GM12801 (cell line): ENCODE measurements around the gene ARID3A.

Source experiments
- TF ChIP-seq, protein P1 (sequence below): IDR thresholded peaks from one replicate; pipeline ENCODE4 v1.5.1; 2011; ENCODE audit warnings: control low read depth; ENCODE audit not compliant: insufficient read length; ENCODE audit errors: extremely low read depth

Gene ARID3A

GRCh38 chr19:945401-946252, 19.8 kb downstream of the ARID3A start:
- TF ChIP-seq, protein P1, sequence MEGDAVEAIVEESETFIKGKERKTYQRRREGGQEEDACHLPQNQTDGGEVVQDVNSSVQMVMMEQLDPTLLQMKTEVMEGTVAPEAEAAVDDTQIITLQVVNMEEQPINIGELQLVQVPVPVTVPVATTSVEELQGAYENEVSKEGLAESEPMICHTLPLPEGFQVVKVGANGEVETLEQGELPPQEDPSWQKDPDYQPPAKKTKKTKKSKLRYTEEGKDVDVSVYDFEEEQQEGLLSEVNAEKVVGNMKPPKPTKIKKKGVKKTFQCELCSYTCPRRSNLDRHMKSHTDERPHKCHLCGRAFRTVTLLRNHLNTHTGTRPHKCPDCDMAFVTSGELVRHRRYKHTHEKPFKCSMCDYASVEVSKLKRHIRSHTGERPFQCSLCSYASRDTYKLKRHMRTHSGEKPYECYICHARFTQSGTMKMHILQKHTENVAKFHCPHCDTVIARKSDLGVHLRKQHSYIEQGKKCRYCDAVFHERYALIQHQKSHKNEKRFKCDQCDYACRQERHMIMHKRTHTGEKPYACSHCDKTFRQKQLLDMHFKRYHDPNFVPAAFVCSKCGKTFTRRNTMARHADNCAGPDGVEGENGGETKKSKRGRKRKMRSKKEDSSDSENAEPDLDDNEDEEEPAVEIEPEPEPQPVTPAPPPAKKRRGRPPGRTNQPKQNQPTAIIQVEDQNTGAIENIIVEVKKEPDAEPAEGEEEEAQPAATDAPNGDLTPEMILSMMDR, result no peak

- TF ChIP-seq, protein P1, result no peak
Observed at GRCh38 chr19:947090-947706, 21.4 kb downstream of the ARID3A start.

GRCh38 chr19:947707-948539, 22.1 kb downstream of the ARID3A start:
- TF ChIP-seq, protein P1, result no peak

- TF ChIP-seq, protein P1, result no peak
Observed at GRCh38 chr19:948842-949496, 23.1 kb downstream of the ARID3A start.

GRCh38 chr19:950352-951066, 24.7 kb downstream of the ARID3A start:
- TF ChIP-seq, protein P1, result no peak

DNA sequence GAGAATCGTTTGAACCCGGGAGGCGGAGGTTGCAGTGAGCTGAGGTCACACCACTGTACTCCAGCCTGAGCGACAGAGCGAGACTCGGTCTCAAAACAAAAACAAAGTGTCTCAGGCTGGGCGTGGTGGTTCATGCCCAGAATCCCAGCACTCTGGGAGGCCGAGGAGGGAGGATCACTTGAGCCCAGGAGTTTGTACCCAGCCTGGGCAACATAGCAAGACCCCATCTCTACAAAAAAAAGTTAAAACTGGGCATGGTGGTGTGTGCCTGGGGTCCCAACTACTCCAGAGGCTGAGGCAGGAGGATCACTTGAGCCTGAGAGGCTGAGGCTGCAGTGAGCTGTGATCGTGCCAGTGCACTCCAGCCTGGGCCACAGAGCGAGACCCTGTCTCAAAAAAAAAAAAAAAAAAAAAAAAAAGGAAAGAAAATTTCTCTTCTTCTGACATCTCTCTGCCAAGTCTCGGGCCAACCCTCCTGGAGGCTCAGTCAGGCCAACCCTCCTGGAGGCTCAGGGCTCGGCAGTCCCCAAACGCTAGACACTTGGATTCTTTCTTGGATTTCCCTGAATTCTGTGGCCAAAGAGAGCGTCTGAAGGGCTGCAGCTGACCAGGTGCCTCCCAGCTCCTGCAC, 26.3 kb downstream of the ARID3A start:
- TF ChIP-seq, protein P1, result no peak
